Neural progenitor cell (in vitro differentiated cells): ENCODE measurements around the gene MPLKIP.

Source experiments
- CTCF ChIP-seq: fragments of 200-600 bp; sonication (generic); IDR thresholded peaks from 2 replicates; pipeline ENCODE4 v1.5.1; 2017; ENCODE audit warnings: antibody characterized with exemption, mild to moderate bottlenecking
- EZH2 ChIP-seq: fragments of 200-600 bp; sonication (generic); IDR thresholded peaks from 2 replicates; pipeline ENCODE4 v1.6.1; 2017; ENCODE audit warnings: antibody characterized with exemption, mild to moderate bottlenecking, moderate library complexity
- EZH2phosphoT487 ChIP-seq: fragments of 200-600 bp; sonication (generic); IDR thresholded peaks from 2 replicates; pipeline ENCODE4 v1.6.1; 2017; ENCODE audit warnings: antibody characterized with exemption

DNA sequence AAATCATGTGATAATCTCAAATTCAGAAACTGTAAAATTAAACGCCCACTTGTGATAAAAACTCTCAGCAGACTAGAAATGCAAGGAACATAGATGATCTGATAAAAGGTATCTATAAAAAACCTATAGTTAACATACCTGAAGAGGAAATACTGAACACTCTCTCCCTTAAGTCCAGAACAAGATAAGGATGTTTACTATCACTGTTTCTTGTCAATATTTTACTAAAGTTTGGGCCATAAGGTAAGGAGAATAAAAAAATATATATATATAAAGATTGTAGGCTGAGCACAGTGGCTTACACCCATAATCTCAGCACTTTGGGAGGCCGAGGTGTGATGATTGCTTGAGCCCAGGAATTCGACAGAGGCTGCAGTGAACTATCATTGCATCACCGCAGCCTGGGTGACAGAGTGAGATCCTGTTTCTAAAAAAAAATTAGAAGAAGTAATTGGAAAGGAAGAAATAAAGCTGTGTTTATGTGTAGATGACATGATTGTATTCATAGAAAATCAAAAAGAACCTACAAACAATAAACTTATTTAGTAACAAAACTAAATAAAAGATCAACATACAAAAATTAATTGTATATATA lies 28.4 kb downstream of the MPLKIP start:
- TF ChIP-seq CTCF: no peak
- no peak for TF ChIP-seq EZH2
- TF ChIP-seq EZH2phosphoT487: no peak
